GM12878 (cell line): ENCODE measurements around the gene MORF4L2. TPM values are rescaled to one million over a fixed set of nuclear protein-coding genes. Genes with fewer than 3 reads are reported as not detected.

Experiments
- ATAC-seq: fragments of 200-7000 bp; cut with Tn5 transposase; 3 replicates; pipeline ENCODE4 v1.9.1; 2020; ENCODE audit warnings: mild to moderate bottlenecking, moderate library complexity
- BruUV-seq: library from RNA; stranded (reverse); fragments of 400-500 nt; replicated peaks from 2 replicates; lab custom pipeline; 2021; lab: Mats Ljungman, UMichigan
- CTCF ChIA-PET: fragments of 300-600 bp; sonication (Branson Sonifier 250); formaldehyde crosslinking; extraction: SDS; loops from one replicate; lab custom pipeline; 2021; ENCODE audit warnings: inconsistent platforms; lab: Yijun Ruan, JAX
- POLR2A ChIA-PET: fragments of 350-600 bp; formaldehyde crosslinking; extraction: SDS; loops from one replicate; lab custom pipeline; 2021; ENCODE audit warnings: inconsistent platforms; lab: Charles Lee
- RAD21 ChIA-PET: fragments of 300-600 bp; sonication (Branson Sonifier 250); formaldehyde crosslinking; loops from one replicate; lab custom pipeline; 2023; ENCODE audit warnings: antibody characterized with exemption; ENCODE audit not compliant: unreplicated experiment; lab: Charles Lee
- SMC1A ChIA-PET: fragments of 300-600 bp; sonication (Branson Sonifier 250); formaldehyde crosslinking; loops from one replicate; lab custom pipeline; 2023; ENCODE audit not compliant: unreplicated experiment, uncharacterized antibody; lab: Charles Lee
- DNase-seq: peaks from one replicate; pipeline ENCODE4 v3.0.0-alpha.2; 2011; ENCODE audit warnings: low read depth, low spot score
- FAIRE-seq: peaks from 3 replicates; lab custom pipeline; 2011; peaks lifted over from hg19 to GRCh38; lab: Jason Lieb, UNC
- H2AFZ ChIP-seq: 2 replicates; pipeline ENCODE4 v1.6.0; 2011; ENCODE audit warnings: low read depth, low read length, control low read depth; ENCODE audit not compliant: control insufficient read depth
- H3K27ac ChIP-seq: 2 replicates; pipeline ENCODE4 v1.5.1; 2011; ENCODE audit warnings: control low read depth; ENCODE audit not compliant: control insufficient read depth, insufficient read depth
- H3K27me3 ChIP-seq, 2 experiments: replicated peaks in 1 of 2; 2 replicates each; pipeline versions ENCODE4 v1.6.0 to v1.6.1; 2011; ENCODE audit warnings: low read length in 1 of 2; ENCODE audit not compliant: control insufficient read depth in 2 of 2, insufficient read depth in 2 of 2
- H3K36me3 ChIP-seq, 2 experiments: 2 replicates each; pipeline ENCODE4 v1.5.1; 2011; ENCODE audit warnings: low read length in 1 of 2; ENCODE audit not compliant: control insufficient read depth in 2 of 2, insufficient read depth in 2 of 2
- H3K4me1 ChIP-seq: 2 replicates; pipeline ENCODE4 v1.6.1; 2011; ENCODE audit warnings: mild to moderate bottlenecking, low read length, moderate library complexity, mixed read lengths; ENCODE audit not compliant: control insufficient read depth, insufficient read depth
- H3K4me2 ChIP-seq: 2 replicates; pipeline ENCODE4 v1.6.0; 2011; ENCODE audit warnings: control low read depth; ENCODE audit not compliant: control insufficient read depth, insufficient read depth
- H3K4me3 ChIP-seq: fragments of 200-600 bp; sonication (generic); 2 replicates; pipeline ENCODE4 v1.5.1; 2016
- H3K79me2 ChIP-seq: 2 replicates; pipeline ENCODE4 v1.6.0; 2011; ENCODE audit warnings: low read length; ENCODE audit not compliant: control insufficient read depth, insufficient read depth
- H3K9ac ChIP-seq: 2 replicates; pipeline ENCODE4 v1.8.0; 2011; ENCODE audit warnings: low read length, control low read depth, mixed read lengths; ENCODE audit not compliant: control insufficient read depth, insufficient read depth
- H3K9me3 ChIP-seq: replicated peaks from 3 replicates; pipeline ENCODE4 v1.5.1; 2011; ENCODE audit warnings: mild to moderate bottlenecking, low read length; ENCODE audit not compliant: control insufficient read depth, insufficient read depth
- H4K20me1 ChIP-seq: 2 replicates; pipeline ENCODE4 v1.6.0; 2011; ENCODE audit not compliant: control insufficient read depth, insufficient read depth
- EZH2 ChIP-seq: IDR thresholded peaks from 2 replicates; pipeline ENCODE4 v1.6.1; 2012; ENCODE audit warnings: low read depth, mild to moderate bottlenecking, control low read depth, inconsistent platforms, low read length, borderline replicate concordance; ENCODE audit not compliant: control insufficient read depth
- IKZF1 ChIP-seq: fragments of 450-650 bp; conservative IDR thresholded peaks from 2 replicates; pipeline ENCODE4 v1.6.1; 2017; ENCODE audit warnings: antibody characterized with exemption, mild to moderate bottlenecking
- IKZF2 ChIP-seq, 2 experiments: fragments of 450-650 bp; IDR thresholded peaks; 2 replicates each; pipeline ENCODE4 v1.6.1; 2017; ENCODE audit warnings: mild to moderate bottlenecking in 2 of 2, moderate library complexity in 2 of 2
- IRF4 ChIP-seq: IDR thresholded peaks from 2 replicates; pipeline ENCODE4 v1.6.1; 2011; ENCODE audit warnings: low read depth, low read length
- NBN ChIP-seq: fragments of 450-650 bp; IDR thresholded peaks from 2 replicates; pipeline ENCODE4 v1.6.1; 2016
- POLR2AphosphoS5 ChIP-seq: IDR thresholded peaks from 2 replicates; pipeline ENCODE4 v1.6.1; 2011; ENCODE audit warnings: mild to moderate bottlenecking, low read length, inconsistent platforms
- RAD21 ChIP-seq: IDR thresholded peaks from 2 replicates; pipeline ENCODE4 v1.6.1; 2011; ENCODE audit warnings: mild to moderate bottlenecking, low read depth, low read length, moderate library complexity; ENCODE audit not compliant: insufficient read depth
- SMARCA5 ChIP-seq: fragments of 450-650 bp; IDR thresholded peaks from 2 replicates; pipeline ENCODE4 v1.6.1; 2017; ENCODE audit warnings: mild to moderate bottlenecking
- YBX1 ChIP-seq: fragments of 450-650 bp; IDR thresholded peaks from 2 replicates; pipeline ENCODE4 v1.6.1; 2016; ENCODE audit warnings: antibody characterized with exemption
- ZSCAN29 ChIP-seq: fragments of 450-650 bp; IDR thresholded peaks from 2 replicates; pipeline ENCODE4 v1.6.1; 2017; ENCODE audit warnings: mild to moderate bottlenecking, moderate library complexity
- WGBS: methylation state at CpG from one replicate; pipeline ENCODE4 v1.1.6; 2016; ENCODE audit warnings: low lambda C conversion rate; ENCODE audit not compliant: insufficient replicate concordance, insufficient coverage; ENCODE audit errors: missing lambda C conversion rate; 5-methylcytosine and 5-hydroxymethylcytosine counted together
- in situ Hi-C: fragments of 300-500 bp; cut with MboI; formaldehyde crosslinking; loops from 9 replicates; pipeline ENCODE4 v1.14.3; 2018; ENCODE audit warnings: mixed read lengths
- intact Hi-C: fragments of 100-400 bp; cut with micrococcal nuclease; formaldehyde crosslinking; loops from one replicate; pipeline ENCODE4 v1.14.2; 2022; ENCODE audit not compliant: unreplicated experiment
- polyA plus RNA-seq, 11 experiments: library from polyadenylated mRNA; depleted of rRNA in 4 of 11; unstranded in 6 of 11; stranded (reverse) in 5 of 11; fragments of >200 nt; fragmentation: Nextera tagmentation in 4 of 11; fragmentation: Illumina TruSeq in 1 of 11; extraction: Ambion mirVana in 4 of 11; extraction: Trizol in 1 of 11; gene quantifications; 1 replicate in 1 of 11; 2 replicates in 10 of 11; pipeline versions ENCODE4 v1.2.1 to v1.2.3, GENCODE V29; 2011 to 2016; ENCODE audit warnings: inconsistent platforms in 2 of 11, missing spikeins in 2 of 11, low read depth in 1 of 11
- total RNA-seq, 4 experiments: library from RNA; depleted of rRNA in 3 of 4; stranded (reverse); fragments of >200 nt in 3 of 4; fragmentation: Illumina TruSeq in 1 of 4; extraction: Trizol in 1 of 4; gene quantifications; 2 replicates each; pipeline versions ENCODE4 v1.2.1 to v1.2.3, GENCODE V29; 2013 to 2021
- TF ChIP-seq, protein P1 (sequence below): fragments of 450-650 bp; IDR thresholded peaks from 2 replicates; pipeline ENCODE4 v1.6.1; 2017; ENCODE audit warnings: low read depth, mild to moderate bottlenecking, moderate library complexity
- TF ChIP-seq, protein P2 (sequence below): fragments of 450-650 bp; IDR thresholded peaks from 2 replicates; pipeline ENCODE4 v1.6.1; 2017; ENCODE audit warnings: mild to moderate bottlenecking, low read depth, inconsistent platforms; ENCODE audit not compliant: poor library complexity, severe bottlenecking
- TF ChIP-seq, protein P3 (sequence below): IDR thresholded peaks from 2 replicates; pipeline ENCODE4 v1.6.1; 2011; ENCODE audit warnings: mild to moderate bottlenecking, low read depth, low read length, moderate library complexity; ENCODE audit not compliant: insufficient replicate concordance
- TF ChIP-seq, protein P4 (sequence below): fragments of 150-350 bp; IDR thresholded peaks from 2 replicates; pipeline ENCODE4 v1.6.1; 2014; ENCODE audit warnings: mild to moderate bottlenecking, low read depth, low read length
- TF ChIP-seq, protein P5 (sequence below), 3 experiments: IDR thresholded peaks in 2 of 3; conservative IDR thresholded peaks in 1 of 3; 2 replicates each; pipeline ENCODE4 v1.5.1; 2011; ENCODE audit warnings: low read depth in 3 of 3, low read length in 3 of 3, mild to moderate bottlenecking in 3 of 3, control low read depth in 2 of 3, moderate library complexity in 2 of 3, inconsistent platforms in 1 of 3, mixed read lengths in 1 of 3; ENCODE audit not compliant: control insufficient read depth in 2 of 3, insufficient read depth in 1 of 3; ENCODE audit errors: extremely low read depth in 1 of 3

Gene MORF4L2
- total and polyA plus RNA-seq, 10 of the 15 experiments (the other 5 are each of a cell fraction or from before 2014, with no cell fraction given), result 118 to 311 (median 199) TPM

DNA sequence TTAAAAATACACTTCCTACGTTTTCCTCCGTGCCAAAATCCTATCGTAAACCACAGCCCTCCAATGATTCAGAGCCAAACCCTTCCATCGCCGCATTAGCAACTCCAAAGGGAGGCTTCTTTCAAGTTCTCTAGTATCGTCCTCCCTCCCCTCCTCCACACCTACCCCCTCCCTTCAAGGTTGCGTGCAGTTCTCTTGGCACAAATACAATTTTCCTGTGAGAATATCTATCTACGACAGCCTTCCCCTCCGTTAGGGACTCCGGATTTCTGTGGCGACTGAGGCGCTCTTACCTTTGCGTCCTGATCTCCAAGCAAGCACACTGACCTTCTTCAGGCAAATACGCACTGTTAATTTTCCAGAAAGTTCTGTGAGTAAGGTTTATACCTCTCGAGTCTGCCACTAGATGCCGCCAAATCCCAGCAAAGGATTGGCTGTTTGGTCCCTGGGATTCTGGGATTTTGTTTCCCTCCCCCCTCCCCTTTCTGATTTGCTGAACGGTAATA lies 1.2 kb upstream of the MORF4L2 start:
- POLR2A ChIA-PET, result interaction anchor here (0.7 kb wide), 1 partner anchor 707 kb away, joined by 5 read pairs; no protein-coding TSS in a partner anchor
- Histone ChIP-seq H3K36me3 (0 out of 4 replicates have a peak, but pooled peaks cover 0 to 1% of the 10 kb centered on the region in 2 experiments), H2AFZ (peak overlapping the region; percentile 81), H3K27me3 (no peaks in the 10 kb centered on the region), H4K20me1 (no peaks in the 10 kb centered on the region), H3K4me2 (peak overlapping the region; percentile 67), H3K79me2 (peaks cover 26% of the 10 kb centered on the region), H3K9me3 (no peaks in the 10 kb centered on the region; the same call in 2 of the 3 replicates), H3K4me3 (peak overlapping the region; percentile 73), H3K4me1 (no peaks in the 10 kb centered on the region), H3K9ac (peak overlapping the region; percentile 83), H3K27ac (peak overlapping the region; percentile 91)
- DNase-seq, result peak; percentile 37
- BruUV-seq, result no TSS peak
- CTCF ChIA-PET, result no interaction called here
- no peak for FAIRE-seq
- RAD21 ChIA-PET, result no interaction called here
- in situ Hi-C loops (loop anchor here (10.0 kb wide), 1 partner anchor 467 kb away; the partner anchor contains the start of gene SLC25A53), intact Hi-C loops (loop anchor here (1.0 to 5.0 kb wide), 3 partner anchors 58 to 425 kb away; partner anchors contain the start of gene ZCCHC18)
- SMC1A ChIA-PET, result interaction anchor here (1.0 kb wide), 1 partner anchor 157 kb away, joined by 5 read pairs; no protein-coding TSS in a partner anchor
- 27% methylated on average over 17 of the region's 17 CpGs for WGBS
- peak; percentile 40 for ATAC-seq
- TF ChIP-seq ZSCAN29 (no peak), EZH2 (no peak), IRF4 (no peak), NBN (no peak), IKZF2 (IDR thresholded peaks at IDR 0.05) (peak; percentile 72 to 78), SMARCA5 (0 out of 2 replicates have a peak, but pooled peaks have one; percentile 53), IKZF1 (peak; percentile 58), POLR2AphosphoS5 (0 out of 2 replicates have a peak, but pooled peaks have one; percentile 9), YBX1 (no peak), RAD21 (peak; percentile 52)
- TF ChIP-seq, protein P1, sequence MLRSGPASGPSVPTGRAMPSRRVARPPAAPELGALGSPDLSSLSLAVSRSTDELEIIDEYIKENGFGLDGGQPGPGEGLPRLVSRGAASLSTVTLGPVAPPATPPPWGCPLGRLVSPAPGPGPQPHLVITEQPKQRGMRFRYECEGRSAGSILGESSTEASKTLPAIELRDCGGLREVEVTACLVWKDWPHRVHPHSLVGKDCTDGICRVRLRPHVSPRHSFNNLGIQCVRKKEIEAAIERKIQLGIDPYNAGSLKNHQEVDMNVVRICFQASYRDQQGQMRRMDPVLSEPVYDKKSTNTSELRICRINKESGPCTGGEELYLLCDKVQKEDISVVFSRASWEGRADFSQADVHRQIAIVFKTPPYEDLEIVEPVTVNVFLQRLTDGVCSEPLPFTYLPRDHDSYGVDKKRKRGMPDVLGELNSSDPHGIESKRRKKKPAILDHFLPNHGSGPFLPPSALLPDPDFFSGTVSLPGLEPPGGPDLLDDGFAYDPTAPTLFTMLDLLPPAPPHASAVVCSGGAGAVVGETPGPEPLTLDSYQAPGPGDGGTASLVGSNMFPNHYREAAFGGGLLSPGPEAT, result peak; percentile 32; the same call in 1 of the 2 replicates
- TF ChIP-seq, protein P2, sequence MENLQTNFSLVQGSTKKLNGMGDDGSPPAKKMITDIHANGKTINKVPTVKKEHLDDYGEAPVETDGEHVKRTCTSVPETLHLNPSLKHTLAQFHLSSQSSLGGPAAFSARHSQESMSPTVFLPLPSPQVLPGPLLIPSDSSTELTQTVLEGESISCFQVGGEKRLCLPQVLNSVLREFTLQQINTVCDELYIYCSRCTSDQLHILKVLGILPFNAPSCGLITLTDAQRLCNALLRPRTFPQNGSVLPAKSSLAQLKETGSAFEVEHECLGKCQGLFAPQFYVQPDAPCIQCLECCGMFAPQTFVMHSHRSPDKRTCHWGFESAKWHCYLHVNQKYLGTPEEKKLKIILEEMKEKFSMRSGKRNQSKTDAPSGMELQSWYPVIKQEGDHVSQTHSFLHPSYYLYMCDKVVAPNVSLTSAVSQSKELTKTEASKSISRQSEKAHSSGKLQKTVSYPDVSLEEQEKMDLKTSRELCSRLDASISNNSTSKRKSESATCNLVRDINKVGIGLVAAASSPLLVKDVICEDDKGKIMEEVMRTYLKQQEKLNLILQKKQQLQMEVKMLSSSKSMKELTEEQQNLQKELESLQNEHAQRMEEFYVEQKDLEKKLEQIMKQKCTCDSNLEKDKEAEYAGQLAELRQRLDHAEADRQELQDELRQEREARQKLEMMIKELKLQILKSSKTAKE, result peak; percentile 42
- TF ChIP-seq, protein P3, sequence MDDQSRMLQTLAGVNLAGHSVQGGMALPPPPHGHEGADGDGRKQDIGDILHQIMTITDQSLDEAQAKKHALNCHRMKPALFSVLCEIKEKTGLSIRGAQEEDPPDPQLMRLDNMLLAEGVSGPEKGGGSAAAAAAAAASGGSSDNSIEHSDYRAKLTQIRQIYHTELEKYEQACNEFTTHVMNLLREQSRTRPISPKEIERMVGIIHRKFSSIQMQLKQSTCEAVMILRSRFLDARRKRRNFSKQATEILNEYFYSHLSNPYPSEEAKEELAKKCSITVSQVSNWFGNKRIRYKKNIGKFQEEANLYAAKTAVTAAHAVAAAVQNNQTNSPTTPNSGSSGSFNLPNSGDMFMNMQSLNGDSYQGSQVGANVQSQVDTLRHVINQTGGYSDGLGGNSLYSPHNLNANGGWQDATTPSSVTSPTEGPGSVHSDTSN, result no peak
- TF ChIP-seq, protein P4, sequence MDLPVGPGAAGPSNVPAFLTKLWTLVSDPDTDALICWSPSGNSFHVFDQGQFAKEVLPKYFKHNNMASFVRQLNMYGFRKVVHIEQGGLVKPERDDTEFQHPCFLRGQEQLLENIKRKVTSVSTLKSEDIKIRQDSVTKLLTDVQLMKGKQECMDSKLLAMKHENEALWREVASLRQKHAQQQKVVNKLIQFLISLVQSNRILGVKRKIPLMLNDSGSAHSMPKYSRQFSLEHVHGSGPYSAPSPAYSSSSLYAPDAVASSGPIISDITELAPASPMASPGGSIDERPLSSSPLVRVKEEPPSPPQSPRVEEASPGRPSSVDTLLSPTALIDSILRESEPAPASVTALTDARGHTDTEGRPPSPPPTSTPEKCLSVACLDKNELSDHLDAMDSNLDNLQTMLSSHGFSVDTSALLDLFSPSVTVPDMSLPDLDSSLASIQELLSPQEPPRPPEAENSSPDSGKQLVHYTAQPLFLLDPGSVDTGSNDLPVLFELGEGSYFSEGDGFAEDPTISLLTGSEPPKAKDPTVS, result peak; percentile 95
- TF ChIP-seq, protein P5, sequence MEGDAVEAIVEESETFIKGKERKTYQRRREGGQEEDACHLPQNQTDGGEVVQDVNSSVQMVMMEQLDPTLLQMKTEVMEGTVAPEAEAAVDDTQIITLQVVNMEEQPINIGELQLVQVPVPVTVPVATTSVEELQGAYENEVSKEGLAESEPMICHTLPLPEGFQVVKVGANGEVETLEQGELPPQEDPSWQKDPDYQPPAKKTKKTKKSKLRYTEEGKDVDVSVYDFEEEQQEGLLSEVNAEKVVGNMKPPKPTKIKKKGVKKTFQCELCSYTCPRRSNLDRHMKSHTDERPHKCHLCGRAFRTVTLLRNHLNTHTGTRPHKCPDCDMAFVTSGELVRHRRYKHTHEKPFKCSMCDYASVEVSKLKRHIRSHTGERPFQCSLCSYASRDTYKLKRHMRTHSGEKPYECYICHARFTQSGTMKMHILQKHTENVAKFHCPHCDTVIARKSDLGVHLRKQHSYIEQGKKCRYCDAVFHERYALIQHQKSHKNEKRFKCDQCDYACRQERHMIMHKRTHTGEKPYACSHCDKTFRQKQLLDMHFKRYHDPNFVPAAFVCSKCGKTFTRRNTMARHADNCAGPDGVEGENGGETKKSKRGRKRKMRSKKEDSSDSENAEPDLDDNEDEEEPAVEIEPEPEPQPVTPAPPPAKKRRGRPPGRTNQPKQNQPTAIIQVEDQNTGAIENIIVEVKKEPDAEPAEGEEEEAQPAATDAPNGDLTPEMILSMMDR (IDR thresholded peaks at IDR 0.05 in 2 of 3, conservative IDR thresholded peaks at IDR 0.05 in 1 of 3; ENCODE audit: control insufficient read depth in 2 of 3, extremely low read depth in 1 of 3, insufficient read depth in 1 of 3, low read depth in 3 of 3, low read length in 3 of 3), result peak; percentile 58 to 66 (median 63); a peak in 5 of 6 replicates
